IMR-90 (cell line): ENCODE data around the gene RECK. TPM values are rescaled to one million over a fixed set of nuclear protein-coding genes. Genes with fewer than 3 reads are reported as not detected.

Source experiments
- ATAC-seq: fragments of 200-7000 bp; cut with Tn5 transposase; 2 replicates; pipeline ENCODE4 v1.9.1; 2020; ENCODE audit warnings: low read depth, mild to moderate bottlenecking, moderate library complexity
- BruUV-seq: library from RNA; stranded (reverse); fragments of 400-500 nt; replicated peaks from 2 replicates; lab custom pipeline; 2021; lab: Mats Ljungman, UMichigan
- CTCF ChIA-PET: fragments of 300-600 bp; formaldehyde crosslinking; extraction: SDS; loops from one replicate; lab custom pipeline; 2021; ENCODE audit warnings: antibody characterized with exemption; lab: Yijun Ruan, JAX
- POLR2A ChIA-PET: fragments of 300-600 bp; sonication (Branson Sonifier 250); formaldehyde crosslinking; loops from one replicate; lab custom pipeline; 2022; ENCODE audit warnings: antibody characterized with exemption; ENCODE audit not compliant: unreplicated experiment; lab: Charles Lee
- DNase-seq: peaks from one replicate; pipeline ENCODE4 v3.0.0; 2013
- H2AFZ ChIP-seq: replicated peaks from 2 replicates; pipeline ENCODE3; 2013; ENCODE audit warnings: low read length, mild to moderate bottlenecking; ENCODE audit not compliant: poor library complexity
- H2AK5ac ChIP-seq: 2 replicates; pipeline ENCODE4 v1.6.1; 2013; ENCODE audit warnings: low read depth, low read length, inconsistent platforms
- H2AK9ac ChIP-seq: replicated peaks from 2 replicates; pipeline ENCODE3; 2013; ENCODE audit warnings: mild to moderate bottlenecking, low read depth, low read length, moderate library complexity; ENCODE audit not compliant: poor library complexity
- H2BK120ac ChIP-seq: 2 replicates; pipeline ENCODE4 v1.6.1; 2013; ENCODE audit warnings: low read depth, low read length, inconsistent platforms
- H2BK15ac ChIP-seq: 3 replicates; pipeline ENCODE4 v1.6.1; 2013; ENCODE audit warnings: low read depth, low read length, inconsistent platforms
- H2BK20ac ChIP-seq: 2 replicates; pipeline ENCODE4 v1.6.1; 2013; ENCODE audit warnings: low read depth, mild to moderate bottlenecking, inconsistent platforms, low read length, moderate library complexity
- H2BK5ac ChIP-seq: 2 replicates; pipeline ENCODE4 v1.6.1; 2013; ENCODE audit warnings: mild to moderate bottlenecking, low read depth, low read length, inconsistent platforms; ENCODE audit not compliant: poor library complexity, severe bottlenecking
- H3K14ac ChIP-seq: replicated peaks from 2 replicates; pipeline ENCODE4 v1.6.1; 2013; ENCODE audit warnings: low read depth, low read length, inconsistent platforms
- H3K18ac ChIP-seq: 2 replicates; pipeline ENCODE4 v1.6.1; 2013; ENCODE audit warnings: low read depth, low read length, control low read depth
- H3K23ac ChIP-seq: 2 replicates; pipeline ENCODE4 v1.6.1; 2013; ENCODE audit warnings: low read depth, low read length, inconsistent platforms
- H3K27ac ChIP-seq: 2 replicates; pipeline ENCODE4 v1.5.1; 2013; ENCODE audit warnings: mild to moderate bottlenecking, control low read depth, low read length; ENCODE audit not compliant: insufficient read depth
- H3K27me3 ChIP-seq: 2 replicates; pipeline ENCODE4 v1.6.1; 2013; ENCODE audit warnings: low read length; ENCODE audit not compliant: control insufficient read depth, insufficient read depth
- H3K36me3 ChIP-seq: 2 replicates; pipeline ENCODE4 v1.6.1; 2013; ENCODE audit warnings: low read length, mixed read lengths; ENCODE audit not compliant: control insufficient read depth, insufficient read depth
- H3K4ac ChIP-seq: 2 replicates; pipeline ENCODE4 v1.6.1; 2013; ENCODE audit warnings: low read depth, low read length, inconsistent platforms
- H3K4me1 ChIP-seq: 2 replicates; pipeline ENCODE4 v1.6.1; 2013; ENCODE audit warnings: low read length, mixed read lengths; ENCODE audit not compliant: control insufficient read depth, insufficient read depth
- H3K4me2 ChIP-seq: 2 replicates; pipeline ENCODE4 v1.6.1; 2013; ENCODE audit warnings: low read depth, mild to moderate bottlenecking, control low read depth, low read length, moderate library complexity
- H3K4me3 ChIP-seq: 2 replicates; pipeline ENCODE4 v1.5.1; 2013; ENCODE audit warnings: low read depth, mild to moderate bottlenecking, control low read depth, low read length, moderate library complexity; ENCODE audit not compliant: insufficient read depth
- H3K56ac ChIP-seq: 2 replicates; pipeline ENCODE4 v1.6.1; 2013; ENCODE audit warnings: low read length, inconsistent platforms; ENCODE audit not compliant: insufficient read depth; ENCODE audit errors: extremely low read depth
- H3K79me1 ChIP-seq, 2 experiments: 2 replicates each; pipeline ENCODE4 v1.6.1; 2013; ENCODE audit warnings: low read length in 2 of 2, inconsistent platforms in 1 of 2, low read depth in 1 of 2
- H3K9ac ChIP-seq: 2 replicates; pipeline ENCODE4 v1.6.1; 2013; ENCODE audit warnings: low read depth, low read length, control low read depth
- H3K9me1 ChIP-seq: 2 replicates; pipeline ENCODE4 v1.6.1; 2013; ENCODE audit warnings: low read length, inconsistent platforms; ENCODE audit not compliant: insufficient read depth
- H3K9me3 ChIP-seq: 2 replicates; pipeline ENCODE4 v1.6.1; 2013; ENCODE audit warnings: low read length; ENCODE audit not compliant: control insufficient read depth, insufficient read depth
- H4K20me1 ChIP-seq: 2 replicates; pipeline ENCODE4 v1.6.1; 2013; ENCODE audit warnings: low read length, inconsistent platforms; ENCODE audit not compliant: insufficient read depth
- H4K5ac ChIP-seq: 2 replicates; pipeline ENCODE4 v1.6.1; 2013; ENCODE audit warnings: mild to moderate bottlenecking, low read depth, low read length, control low read depth
- H4K8ac ChIP-seq, 2 experiments: 2 replicates each; pipeline ENCODE4 v1.6.1; 2013; ENCODE audit warnings: low read depth in 2 of 2, low read length in 2 of 2, control low read depth in 1 of 2, inconsistent platforms in 1 of 2
- H4K91ac ChIP-seq: 2 replicates; pipeline ENCODE4 v1.6.1; 2013; ENCODE audit warnings: low read depth, low read length, inconsistent platforms; ENCODE audit not compliant: insufficient read depth
- BHLHE40 ChIP-seq: fragments of 150-350 bp; IDR thresholded peaks from 2 replicates; pipeline ENCODE4 v1.6.1; 2016; ENCODE audit warnings: mild to moderate bottlenecking, low read depth, low read length
- CHD1 ChIP-seq: IDR thresholded peaks from 2 replicates; pipeline ENCODE4 v1.6.1; 2012; ENCODE audit warnings: low read depth, low read length, improper control_type of control experiment
- FOS ChIP-seq: fragments of 150-350 bp; IDR thresholded peaks from 2 replicates; pipeline ENCODE4 v1.6.1; 2016; ENCODE audit warnings: low read depth, low read length
- MAFK ChIP-seq: IDR thresholded peaks from 2 replicates; pipeline ENCODE4 v1.6.1; 2012; ENCODE audit warnings: low read depth, low read length, improper control_type of control experiment
- MXI1 ChIP-seq: IDR thresholded peaks from 2 replicates; pipeline ENCODE4 v1.6.1; 2012; ENCODE audit warnings: low read depth, mild to moderate bottlenecking, low read length, moderate library complexity, borderline replicate concordance
- NFE2L2 ChIP-seq: fragments of 150-350 bp; IDR thresholded peaks from 2 replicates; pipeline ENCODE4 v1.6.1; 2016; ENCODE audit warnings: low read depth, mild to moderate bottlenecking, low read length
- RCOR1 ChIP-seq: IDR thresholded peaks from 2 replicates; pipeline ENCODE4 v1.6.1; 2012; ENCODE audit warnings: mild to moderate bottlenecking, low read length, improper control_type of control experiment; ENCODE audit not compliant: insufficient replicate concordance
- RFX5 ChIP-seq: IDR thresholded peaks from 2 replicates; pipeline ENCODE4 v1.8.0; 2012; ENCODE audit warnings: low read depth, mild to moderate bottlenecking, low read length, moderate library complexity
- SMC3 ChIP-seq: fragments of 150-350 bp; IDR thresholded peaks from 2 replicates; pipeline ENCODE4 v1.6.1; 2016; ENCODE audit warnings: low read depth, mild to moderate bottlenecking, antibody characterized with exemption, low read length, moderate library complexity
- WGBS, 2 experiments: methylation state at CpG; one replicate each; pipeline versions ENCODE4 v1.1.5 to v1.1.7; 2013; ENCODE audit warnings: missing lambda C conversion rate in 2 of 2; ENCODE audit not compliant: insufficient read length in 1 of 2; ENCODE audit errors: extremely low coverage in 2 of 2; 5-methylcytosine and 5-hydroxymethylcytosine counted together
- dilution Hi-C: fragments of 300-500 bp; cut with HindIII; formaldehyde crosslinking; loops from one replicate; pipeline ENCODE4 v1.14.3; 2018; ENCODE audit warnings: low sequenced_read_pairs; ENCODE audit not compliant: unreplicated experiment
- in situ Hi-C: fragments of 300-500 bp; cut with MboI; formaldehyde crosslinking; loops from 3 replicates; pipeline ENCODE4 v1.14.3; 2019; ENCODE audit warnings: low sequenced_read_pairs, inconsistent platforms, mixed read lengths
- intact Hi-C: fragments of 100-400 bp; cut with micrococcal nuclease; formaldehyde crosslinking; loops from 2 replicates; pipeline ENCODE4 v1.10.0; 2022
- polyA plus RNA-seq, 3 experiments: library from polyadenylated mRNA; depleted of rRNA; stranded (reverse); fragments of >200 nt; gene quantifications; 2 replicates each; pipeline ENCODE4 v1.2.3, GENCODE V29; 2012; ENCODE audit warnings: low replicate concordance in 1 of 3
- total RNA-seq: library from RNA; depleted of rRNA; stranded (reverse); fragments of >200 nt; gene quantifications from 2 replicates; pipeline ENCODE4 v1.2.3, GENCODE V29; 2012
- TF ChIP-seq, protein P1 (sequence below): fragments of 150-350 bp; IDR thresholded peaks from 2 replicates; pipeline ENCODE4 v1.6.1; 2016; ENCODE audit warnings: low read depth, mild to moderate bottlenecking, low read length, moderate library complexity, borderline replicate concordance
- TF ChIP-seq, protein P2 (sequence below): fragments of 150-350 bp; IDR thresholded peaks from 2 replicates; pipeline ENCODE4 v1.6.1; 2017; ENCODE audit warnings: mild to moderate bottlenecking, antibody characterized with exemption, low read length, low read depth

RECK gene
- total and polyA plus RNA-seq, 2 of the 4 experiments (the other 2 are of a cell fraction), result 23.5 to 44.0 TPM

- H3K4me3 ChIP-seq, result no peak overlapping the region
- no peak overlapping the region for H3K14ac ChIP-seq
- H4K5ac ChIP-seq, result no peak overlapping the region
- no peak overlapping the region for H3K18ac ChIP-seq
- CTCF ChIA-PET, result interaction anchor here (0.5 to 1.4 kb wide), 4 partner anchors 9 to 377 kb away, joined by 3 to 4 read pairs (median 3); partner anchors contain the start of gene CLTA
- H2AK9ac ChIP-seq, result no peak overlapping the region
- peaks cover 18% of the 10 kb centered on the region for H3K9me1 ChIP-seq
- H3K27ac ChIP-seq, result no peak overlapping the region
- POLR2A ChIA-PET, result interaction anchor here (0.5 to 1.2 kb wide), 3 partner anchors 9 to 364 kb away, joined by 4 to 5 read pairs (median 4); no protein-coding TSS in a partner anchor
- peaks cover 30% of the 10 kb centered on the region for H3K36me3 ChIP-seq
- H3K9ac ChIP-seq, result peak overlapping the region; percentile 16; the same call in 1 of the 2 replicates
- H3K27me3 ChIP-seq, result no peaks in the 10 kb centered on the region
- no peak overlapping the region for H3K4ac ChIP-seq
- no peak overlapping the region for H2BK120ac ChIP-seq
- no peak overlapping the region for H4K8ac ChIP-seq
- dilution Hi-C loops (no loop called here), in situ Hi-C loops (no loop called here), intact Hi-C loops (no loop called here)
- ATAC-seq, result no peak
- H3K56ac ChIP-seq, result no peak overlapping the region
- H2AK5ac ChIP-seq, result no peak overlapping the region; the same call in 1 of the 2 replicates
- peaks cover 41 to 81% of the 10 kb centered on the region in 2 experiments for H3K79me1 ChIP-seq
- no peak for TF ChIP-seq MXI1
- TF ChIP-seq, protein P1, sequence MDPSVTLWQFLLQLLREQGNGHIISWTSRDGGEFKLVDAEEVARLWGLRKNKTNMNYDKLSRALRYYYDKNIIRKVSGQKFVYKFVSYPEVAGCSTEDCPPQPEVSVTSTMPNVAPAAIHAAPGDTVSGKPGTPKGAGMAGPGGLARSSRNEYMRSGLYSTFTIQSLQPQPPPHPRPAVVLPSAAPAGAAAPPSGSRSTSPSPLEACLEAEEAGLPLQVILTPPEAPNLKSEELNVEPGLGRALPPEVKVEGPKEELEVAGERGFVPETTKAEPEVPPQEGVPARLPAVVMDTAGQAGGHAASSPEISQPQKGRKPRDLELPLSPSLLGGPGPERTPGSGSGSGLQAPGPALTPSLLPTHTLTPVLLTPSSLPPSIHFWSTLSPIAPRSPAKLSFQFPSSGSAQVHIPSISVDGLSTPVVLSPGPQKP, result no peak
- TF ChIP-seq NFE2L2, result no peak
- no peak for TF ChIP-seq FOS
- TF ChIP-seq CHD1, result no peak
- TF ChIP-seq, protein P2, sequence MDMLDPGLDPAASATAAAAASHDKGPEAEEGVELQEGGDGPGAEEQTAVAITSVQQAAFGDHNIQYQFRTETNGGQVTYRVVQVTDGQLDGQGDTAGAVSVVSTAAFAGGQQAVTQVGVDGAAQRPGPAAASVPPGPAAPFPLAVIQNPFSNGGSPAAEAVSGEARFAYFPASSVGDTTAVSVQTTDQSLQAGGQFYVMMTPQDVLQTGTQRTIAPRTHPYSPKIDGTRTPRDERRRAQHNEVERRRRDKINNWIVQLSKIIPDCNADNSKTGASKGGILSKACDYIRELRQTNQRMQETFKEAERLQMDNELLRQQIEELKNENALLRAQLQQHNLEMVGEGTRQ, result no peak
- no peak for TF ChIP-seq SMC3
- no peak for TF ChIP-seq BHLHE40
- TF ChIP-seq RFX5, result no peak
- no peak for TF ChIP-seq MAFK
- TF ChIP-seq RCOR1, result no peak
- no peak overlapping the region for H2AFZ ChIP-seq
- 100% methylated on average over 1 of the region's 11 CpGs; no CpG with 5 or more reads in 1 of the 2 experiments for WGBS, 2 experiments
- H3K4me1 ChIP-seq, result peaks cover 19% of the 10 kb centered on the region
- H2BK20ac ChIP-seq, result no peak overlapping the region
- peaks cover 53% of the 10 kb centered on the region for H4K20me1 ChIP-seq
- no peak overlapping the region for H2BK15ac ChIP-seq
- no peak for DNase-seq
- H2BK5ac ChIP-seq, result no peak overlapping the region
- no TSS peak for BruUV-seq
- H4K91ac ChIP-seq, result no peak overlapping the region
- no peak overlapping the region for H3K23ac ChIP-seq
- H3K4me2 ChIP-seq, result no peak overlapping the region; the same call in 1 of the 2 replicates
- no peaks in the 10 kb centered on the region for H3K9me3 ChIP-seq
These were observed 103.7 kb downstream of the RECK start for GRCh38 chr9:36140086-36141084.
